IMR-90 (cell line): ENCODE measurements around the gene MFNG. TPM values are rescaled to one million over a fixed set of nuclear protein-coding genes. Genes with fewer than 3 reads are reported as not detected.

Source experiments
- ATAC-seq: fragments of 200-7000 bp; cut with Tn5 transposase; 2 replicates; pipeline ENCODE4 v1.9.1; 2020; ENCODE audit warnings: low read depth, mild to moderate bottlenecking, moderate library complexity
- BruUV-seq: library from RNA; stranded (reverse); fragments of 400-500 nt; replicated peaks from 2 replicates; lab custom pipeline; 2021; lab: Mats Ljungman, UMichigan
- CTCF ChIA-PET: fragments of 300-600 bp; formaldehyde crosslinking; extraction: SDS; loops from one replicate; lab custom pipeline; 2021; ENCODE audit warnings: antibody characterized with exemption; lab: Yijun Ruan, JAX
- POLR2A ChIA-PET: fragments of 300-600 bp; sonication (Branson Sonifier 250); formaldehyde crosslinking; loops from one replicate; lab custom pipeline; 2022; ENCODE audit warnings: antibody characterized with exemption; ENCODE audit not compliant: unreplicated experiment; lab: Charles Lee
- DNase-seq: peaks from one replicate; pipeline ENCODE4 v3.0.0; 2013
- H2AFZ ChIP-seq: replicated peaks from 2 replicates; pipeline ENCODE3; 2013; ENCODE audit warnings: low read length, mild to moderate bottlenecking; ENCODE audit not compliant: poor library complexity
- H2AK5ac ChIP-seq: 2 replicates; pipeline ENCODE4 v1.6.1; 2013; ENCODE audit warnings: low read depth, low read length, inconsistent platforms
- H2AK9ac ChIP-seq: replicated peaks from 2 replicates; pipeline ENCODE3; 2013; ENCODE audit warnings: mild to moderate bottlenecking, low read depth, low read length, moderate library complexity; ENCODE audit not compliant: poor library complexity
- H2BK120ac ChIP-seq: 2 replicates; pipeline ENCODE4 v1.6.1; 2013; ENCODE audit warnings: low read depth, low read length, inconsistent platforms
- H2BK15ac ChIP-seq: 3 replicates; pipeline ENCODE4 v1.6.1; 2013; ENCODE audit warnings: low read depth, low read length, inconsistent platforms
- H2BK20ac ChIP-seq: 2 replicates; pipeline ENCODE4 v1.6.1; 2013; ENCODE audit warnings: low read depth, mild to moderate bottlenecking, inconsistent platforms, low read length, moderate library complexity
- H2BK5ac ChIP-seq: 2 replicates; pipeline ENCODE4 v1.6.1; 2013; ENCODE audit warnings: mild to moderate bottlenecking, low read depth, low read length, inconsistent platforms; ENCODE audit not compliant: poor library complexity, severe bottlenecking
- H3K14ac ChIP-seq: replicated peaks from 2 replicates; pipeline ENCODE4 v1.6.1; 2013; ENCODE audit warnings: low read depth, low read length, inconsistent platforms
- H3K18ac ChIP-seq: 2 replicates; pipeline ENCODE4 v1.6.1; 2013; ENCODE audit warnings: low read depth, low read length, control low read depth
- H3K23ac ChIP-seq: 2 replicates; pipeline ENCODE4 v1.6.1; 2013; ENCODE audit warnings: low read depth, low read length, inconsistent platforms
- H3K27ac ChIP-seq: 2 replicates; pipeline ENCODE4 v1.5.1; 2013; ENCODE audit warnings: mild to moderate bottlenecking, control low read depth, low read length; ENCODE audit not compliant: insufficient read depth
- H3K27me3 ChIP-seq: 2 replicates; pipeline ENCODE4 v1.6.1; 2013; ENCODE audit warnings: low read length; ENCODE audit not compliant: control insufficient read depth, insufficient read depth
- H3K36me3 ChIP-seq: 2 replicates; pipeline ENCODE4 v1.6.1; 2013; ENCODE audit warnings: low read length, mixed read lengths; ENCODE audit not compliant: control insufficient read depth, insufficient read depth
- H3K4ac ChIP-seq: 2 replicates; pipeline ENCODE4 v1.6.1; 2013; ENCODE audit warnings: low read depth, low read length, inconsistent platforms
- H3K4me1 ChIP-seq: 2 replicates; pipeline ENCODE4 v1.6.1; 2013; ENCODE audit warnings: low read length, mixed read lengths; ENCODE audit not compliant: control insufficient read depth, insufficient read depth
- H3K4me2 ChIP-seq: 2 replicates; pipeline ENCODE4 v1.6.1; 2013; ENCODE audit warnings: low read depth, mild to moderate bottlenecking, control low read depth, low read length, moderate library complexity
- H3K4me3 ChIP-seq: 2 replicates; pipeline ENCODE4 v1.5.1; 2013; ENCODE audit warnings: low read depth, mild to moderate bottlenecking, control low read depth, low read length, moderate library complexity; ENCODE audit not compliant: insufficient read depth
- H3K56ac ChIP-seq: 2 replicates; pipeline ENCODE4 v1.6.1; 2013; ENCODE audit warnings: low read length, inconsistent platforms; ENCODE audit not compliant: insufficient read depth; ENCODE audit errors: extremely low read depth
- H3K79me1 ChIP-seq, 2 experiments: 2 replicates each; pipeline ENCODE4 v1.6.1; 2013; ENCODE audit warnings: low read length in 2 of 2, inconsistent platforms in 1 of 2, low read depth in 1 of 2
- H3K9ac ChIP-seq: 2 replicates; pipeline ENCODE4 v1.6.1; 2013; ENCODE audit warnings: low read depth, low read length, control low read depth
- H3K9me1 ChIP-seq: 2 replicates; pipeline ENCODE4 v1.6.1; 2013; ENCODE audit warnings: low read length, inconsistent platforms; ENCODE audit not compliant: insufficient read depth
- H3K9me3 ChIP-seq: 2 replicates; pipeline ENCODE4 v1.6.1; 2013; ENCODE audit warnings: low read length; ENCODE audit not compliant: control insufficient read depth, insufficient read depth
- H4K20me1 ChIP-seq: 2 replicates; pipeline ENCODE4 v1.6.1; 2013; ENCODE audit warnings: low read length, inconsistent platforms; ENCODE audit not compliant: insufficient read depth
- H4K5ac ChIP-seq: 2 replicates; pipeline ENCODE4 v1.6.1; 2013; ENCODE audit warnings: mild to moderate bottlenecking, low read depth, low read length, control low read depth
- H4K8ac ChIP-seq, 2 experiments: 2 replicates each; pipeline ENCODE4 v1.6.1; 2013; ENCODE audit warnings: low read depth in 2 of 2, low read length in 2 of 2, control low read depth in 1 of 2, inconsistent platforms in 1 of 2
- H4K91ac ChIP-seq: 2 replicates; pipeline ENCODE4 v1.6.1; 2013; ENCODE audit warnings: low read depth, low read length, inconsistent platforms; ENCODE audit not compliant: insufficient read depth
- BHLHE40 ChIP-seq: fragments of 150-350 bp; IDR thresholded peaks from 2 replicates; pipeline ENCODE4 v1.6.1; 2016; ENCODE audit warnings: mild to moderate bottlenecking, low read depth, low read length
- CHD1 ChIP-seq: IDR thresholded peaks from 2 replicates; pipeline ENCODE4 v1.6.1; 2012; ENCODE audit warnings: low read depth, low read length, improper control_type of control experiment
- ELK1 ChIP-seq: fragments of 150-350 bp; IDR thresholded peaks from 2 replicates; pipeline ENCODE4 v1.6.1; 2016; ENCODE audit warnings: low read depth, mild to moderate bottlenecking, low read length, moderate library complexity, borderline replicate concordance
- MAFK ChIP-seq: IDR thresholded peaks from 2 replicates; pipeline ENCODE4 v1.6.1; 2012; ENCODE audit warnings: low read depth, low read length, improper control_type of control experiment
- MAZ ChIP-seq: IDR thresholded peaks from 2 replicates; pipeline ENCODE4 v1.6.1; 2012; ENCODE audit warnings: low read depth, mild to moderate bottlenecking, low read length, improper control_type of control experiment, moderate library complexity, borderline replicate concordance
- MXI1 ChIP-seq: IDR thresholded peaks from 2 replicates; pipeline ENCODE4 v1.6.1; 2012; ENCODE audit warnings: low read depth, mild to moderate bottlenecking, low read length, moderate library complexity, borderline replicate concordance
- NFE2L2 ChIP-seq: fragments of 150-350 bp; IDR thresholded peaks from 2 replicates; pipeline ENCODE4 v1.6.1; 2016; ENCODE audit warnings: low read depth, mild to moderate bottlenecking, low read length
- RCOR1 ChIP-seq: IDR thresholded peaks from 2 replicates; pipeline ENCODE4 v1.6.1; 2012; ENCODE audit warnings: mild to moderate bottlenecking, low read length, improper control_type of control experiment; ENCODE audit not compliant: insufficient replicate concordance
- RFX5 ChIP-seq: IDR thresholded peaks from 2 replicates; pipeline ENCODE4 v1.8.0; 2012; ENCODE audit warnings: low read depth, mild to moderate bottlenecking, low read length, moderate library complexity
- SMC3 ChIP-seq: fragments of 150-350 bp; IDR thresholded peaks from 2 replicates; pipeline ENCODE4 v1.6.1; 2016; ENCODE audit warnings: low read depth, mild to moderate bottlenecking, antibody characterized with exemption, low read length, moderate library complexity
- WGBS, 2 experiments: methylation state at CpG; one replicate each; pipeline versions ENCODE4 v1.1.5 to v1.1.7; 2013; ENCODE audit warnings: missing lambda C conversion rate in 2 of 2; ENCODE audit not compliant: insufficient read length in 1 of 2; ENCODE audit errors: extremely low coverage in 2 of 2; 5-methylcytosine and 5-hydroxymethylcytosine counted together
- dilution Hi-C: fragments of 300-500 bp; cut with HindIII; formaldehyde crosslinking; loops from one replicate; pipeline ENCODE4 v1.14.3; 2018; ENCODE audit warnings: low sequenced_read_pairs; ENCODE audit not compliant: unreplicated experiment
- in situ Hi-C: fragments of 300-500 bp; cut with MboI; formaldehyde crosslinking; loops from 3 replicates; pipeline ENCODE4 v1.14.3; 2019; ENCODE audit warnings: low sequenced_read_pairs, inconsistent platforms, mixed read lengths
- intact Hi-C: fragments of 100-400 bp; cut with micrococcal nuclease; formaldehyde crosslinking; loops from 2 replicates; pipeline ENCODE4 v1.10.0; 2022
- polyA plus RNA-seq, 3 experiments: library from polyadenylated mRNA; depleted of rRNA; stranded (reverse); fragments of >200 nt; gene quantifications; 2 replicates each; pipeline ENCODE4 v1.2.3, GENCODE V29; 2012; ENCODE audit warnings: low replicate concordance in 1 of 3
- total RNA-seq: library from RNA; depleted of rRNA; stranded (reverse); fragments of >200 nt; gene quantifications from 2 replicates; pipeline ENCODE4 v1.2.3, GENCODE V29; 2012

MFNG gene
- total and polyA plus RNA-seq, 2 of the 4 experiments (the other 2 are of a cell fraction) = 0.15 TPM; not detected in 1

- H2AFZ ChIP-seq = peak overlapping the region; percentile 73
- H3K79me1 ChIP-seq = peaks cover 0 to 19% of the 10 kb centered on the region in 2 experiments; a peak in 2 of 4 replicates
- H3K9ac ChIP-seq = no peak overlapping the region
- H3K36me3 ChIP-seq = peaks cover 22% of the 10 kb centered on the region
- peak overlapping the region; percentile 57; the same call in 1 of the 2 replicates for H2BK20ac ChIP-seq
- H3K18ac ChIP-seq = no peak overlapping the region
- H2BK5ac ChIP-seq = peak overlapping the region; percentile 47
- 85% methylated on average over 6 of the region's 24 CpGs; no CpG with 5 or more reads in 1 of the 2 experiments for WGBS, 2 experiments
- H3K4me2 ChIP-seq = peak overlapping the region; percentile 28; the same call in 1 of the 2 replicates
- H2BK15ac ChIP-seq = peak overlapping the region; percentile 24; the same call in 1 of the 3 replicates
- H4K91ac ChIP-seq = 0 out of 2 replicates have a peak overlapping the region, but pooled peaks have one; percentile 5
- peak overlapping the region; percentile 76 for H3K4ac ChIP-seq
- ChIA-PET POLR2A (no interaction called here), CTCF (no interaction called here)
- DNase-seq = no peak
- H2AK9ac ChIP-seq = peak overlapping the region; percentile 96
- peaks cover 3% of the 10 kb centered on the region; the same call in 1 of the 2 replicates for H4K20me1 ChIP-seq
- peak overlapping the region; percentile 75; the same call in 1 of the 2 replicates for H2BK120ac ChIP-seq
- no TSS peak for BruUV-seq
- no peak overlapping the region for H3K27ac ChIP-seq
- intact Hi-C loops = no loop called here
- no peak overlapping the region for H3K4me3 ChIP-seq
- no peaks in the 10 kb centered on the region for H3K9me3 ChIP-seq
- dilution Hi-C loops = no loop called here
- no peak overlapping the region for H3K56ac ChIP-seq
- no peak for TF ChIP-seq CHD1
- no peak for TF ChIP-seq SMC3
- TF ChIP-seq MXI1 = no peak
- TF ChIP-seq ELK1 = no peak
- TF ChIP-seq MAFK = no peak
- TF ChIP-seq RCOR1 = no peak
- TF ChIP-seq RFX5 = no peak
- no peak for TF ChIP-seq BHLHE40
- TF ChIP-seq NFE2L2 = no peak
- no peak for TF ChIP-seq MAZ
- H4K5ac ChIP-seq = peak overlapping the region; percentile 1; the same call in 1 of the 2 replicates
- in situ Hi-C loops = no loop called here
- peak overlapping the region in 1 of 2 experiments; percentile 37; a peak in 1 of 4 replicates for H4K8ac ChIP-seq
- H3K14ac ChIP-seq = peak overlapping the region; percentile 70; the same call in 1 of the 2 replicates
- no peaks in the 10 kb centered on the region for H3K27me3 ChIP-seq
- H2AK5ac ChIP-seq = peak overlapping the region; percentile 94
- H3K9me1 ChIP-seq = peaks cover 17% of the 10 kb centered on the region
- no peak overlapping the region for H3K23ac ChIP-seq
- ATAC-seq = no peak
- peaks cover 24% of the 10 kb centered on the region for H3K4me1 ChIP-seq
Observed at GRCh38 chr22:37500745-37501609, 14.8 kb upstream of the MFNG start.
